Spleen (tissue), 11 donors: ENCODE measurements around the gene HEYL. TPM values are rescaled to one million over a fixed set of nuclear protein-coding genes. Genes with fewer than 3 reads are reported as not detected.

ENCODE experiments used
- DNase-seq: peaks from one replicate; pipeline ENCODE4 v3.0.0-alpha.2; 2020
- H3K27ac ChIP-seq, 8 donors: fragments of 200-600 bp; sonication (generic) in 7 of 8; 1 replicate in 4 of 8; 2 replicates in 4 of 8; pipeline versions ENCODE4 v1.5.0 to v1.8.0; 2016 to 2021; ENCODE audit warnings: inconsistent platforms in 4 of 8, mild to moderate bottlenecking in 4 of 8, moderate library complexity in 1 of 8
- H3K27me3 ChIP-seq, 7 donors: fragments of 200-600 bp; sonication (generic) in 6 of 7; replicated peaks in 1 of 7; 1 replicate in 4 of 7; 2 replicates in 3 of 7; pipeline versions ENCODE4 v1.5.0 to v1.8.0; 2016 to 2021; ENCODE audit warnings: inconsistent platforms in 3 of 7, mild to moderate bottlenecking in 1 of 7
- H3K36me3 ChIP-seq, 6 donors: fragments of 200-600 bp; sonication (generic) in 5 of 6; 1 replicate in 4 of 6; 2 replicates in 2 of 6; pipeline versions ENCODE4 v1.5.0 to v1.8.0; 2016 to 2021; ENCODE audit warnings: inconsistent platforms in 2 of 6
- H3K4me1 ChIP-seq, 6 donors: fragments of 200-600 bp; sonication (generic) in 5 of 6; 1 replicate in 3 of 6; 2 replicates in 3 of 6; pipeline versions ENCODE4 v1.5.0 to v1.8.0; 2016 to 2021; ENCODE audit warnings: inconsistent platforms in 3 of 6
- H3K4me3 ChIP-seq, 8 donors: fragments of 200-600 bp; sonication (generic) in 7 of 8; 1 replicate in 4 of 8; 2 replicates in 4 of 8; pipeline versions ENCODE4 v1.5.0 to v1.8.0; 2016 to 2021; ENCODE audit warnings: inconsistent platforms in 4 of 8, mild to moderate bottlenecking in 4 of 8, moderate library complexity in 2 of 8
- H3K9me3 ChIP-seq, 8 donors: fragments of 200-600 bp; sonication (generic) in 7 of 8; 1 replicate in 4 of 8; 2 replicates in 4 of 8; pipeline versions ENCODE4 v1.5.0 to v1.8.0; 2016 to 2021; ENCODE audit warnings: inconsistent platforms in 4 of 8
- CTCF ChIP-seq, 11 experiments: fragments of 200-600 bp in 7 of 11; fragments of 450-650 bp in 4 of 11; sonication (generic) in 4 of 11; IDR thresholded peaks in 8 of 11; conservative IDR thresholded peaks in 3 of 11; 1 replicate in 7 of 11; 2 replicates in 4 of 11; pipeline versions ENCODE4 v1.4.0 to v1.8.0; 2016 to 2021; ENCODE audit warnings: antibody characterized with exemption in 11 of 11, inconsistent platforms in 4 of 11, mild to moderate bottlenecking in 1 of 11
- POLR2A ChIP-seq, 3 donors: fragments of 450-650 bp; IDR thresholded peaks; one replicate each; pipeline ENCODE4 v1.5.1; 2017; ENCODE audit warnings: antibody characterized with exemption in 3 of 3, mild to moderate bottlenecking in 1 of 3
- POLR2AphosphoS5 ChIP-seq, 3 donors: sonication (generic); formaldehyde crosslinking; IDR thresholded peaks; one replicate each; pipeline ENCODE4 v1.5.1; 2017; ENCODE audit warnings: antibody characterized with exemption in 3 of 3
- whole genome bisulfite sequencing, 5 donors: extraction: QIAGEN DNeasy Blood & Tissue Kit in 3 of 5; methylation state at CpG; one replicate each; pipeline versions ENCODE4 v1.1.5 to v1.1.7; 2013 to 2018; 5-methylcytosine and 5-hydroxymethylcytosine counted together
- intact Hi-C: fragments of 100-400 bp; cut with DNase I; formaldehyde crosslinking; loops from one replicate; pipeline ENCODE4 v1.15.0; 2023; ENCODE audit warnings: low total_unique reads
- polyA plus RNA-seq, 3 donors: library from polyadenylated mRNA; stranded (reverse); fragments of 200-250 nt; gene quantifications; one replicate each; pipeline ENCODE4 v1.2.1, GENCODE V29; 2013
- total RNA-seq, 7 donors: library from RNA; depleted of rRNA in 3 of 7; stranded (reverse); fragments of >200 nt in 3 of 7; fragmentation: NEBNext Ultra II Directional in 4 of 7; extraction: Animal tissue kit (Norgen Biotek cat#: 25700) in 4 of 7; gene quantifications; one replicate each; pipeline versions ENCODE4 v1.1.0 to v1.2.1, GENCODE V29; 2016 to 2021
- donor health status: healthy with polysubstance abuse.
- donor health status: DM: no; HTN: no; CAD: no; lungs with moderate emphysema.
- donor health status: DM: no; HTN: no; CAD: no.
- donor health status: Bipolar disorder and iron deficiency.
- donor health status: healthy.
- donor health status: DM: no; HTN: no; CAD: no.
- donor health status: DM: yes; HTN: yes; CAD: no.

Gene HEYL
- total and polyA plus RNA-seq, 10 donors: 1.2 to 9.9 (median 3.8) TPM

GRCh38 chr1:39623053-39623452 lies 16.4 kb downstream of the HEYL start:
- TF ChIP-seq POLR2A (IDR thresholded peaks at IDR 0.05) (no peak), POLR2AphosphoS5 (IDR thresholded peaks at IDR 0.05) (peak in 2 of 3 donors; percentile 20 to 40)
- Histone ChIP-seq H3K4me1 (peaks cover 0 to 8% (median 0%) of the 10 kb centered on the region in 6 donors), H3K9me3 (no peaks in the 10 kb centered on the region), H3K36me3 (peaks cover 0 to 15% (median 0%) of the 10 kb centered on the region in 6 donors), H3K4me3 (no peak overlapping the region), H3K27me3 (peaks cover 0 to 12% (median 0%) of the 10 kb centered on the region in 7 donors), H3K27ac (no peak overlapping the region)
- 75 to 87% (median 81%) methylated on average over 6 of the region's 6 CpGs for WGBS, 5 donors
- DNase-seq: no peak
- intact Hi-C loops: no loop called here

GRCh38 chr1:39622427-39622826 lies 17.0 kb downstream of the HEYL start:
- H3K36me3 ChIP-seq: peaks cover 0 to 14% (median 0%) of the 10 kb centered on the region in 6 donors
- 95 to 98% (median 95%) methylated on average over 3 of the region's 3 CpGs for WGBS, 5 donors
- intact Hi-C loops: no loop called here
- H3K27me3 ChIP-seq: peaks cover 0 to 15% (median 0%) of the 10 kb centered on the region in 7 donors
- no peak overlapping the region for H3K27ac ChIP-seq
- peaks cover 0 to 8% (median 0%) of the 10 kb centered on the region in 6 donors for H3K4me1 ChIP-seq
- no peak overlapping the region for H3K4me3 ChIP-seq
- no peak for DNase-seq
- no peak for TF ChIP-seq POLR2A (IDR thresholded peaks at IDR 0.05)
- TF ChIP-seq POLR2AphosphoS5 (IDR thresholded peaks at IDR 0.05): no peak
- no peak for TF ChIP-seq CTCF (IDR thresholded peaks at IDR 0.05 in 8 of 11, conservative IDR thresholded peaks at IDR 0.05 in 3 of 11)
- no peaks in the 10 kb centered on the region for H3K9me3 ChIP-seq

GRCh38 chr1:39620659-39621165 lies 18.7 kb downstream of the HEYL start:
- Histone ChIP-seq H3K27me3 (peaks cover 0 to 4% (median 0%) of the 10 kb centered on the region in 7 donors), H3K27ac (no peak overlapping the region), H3K4me3 (no peak overlapping the region), H3K9me3 (no peaks in the 10 kb centered on the region), H3K36me3 (no peaks in the 10 kb centered on the region), H3K4me1 (peaks cover 0 to under 1% (median 0%) of the 10 kb centered on the region in 6 donors)
- 79 to 90% (median 83%) methylated on average over 3 of the region's 3 CpGs for WGBS, 5 donors
- intact Hi-C loops: no loop called here
- no peak for TF ChIP-seq POLR2A (IDR thresholded peaks at IDR 0.05)
- TF ChIP-seq POLR2AphosphoS5 (IDR thresholded peaks at IDR 0.05): no peak
- no peak for TF ChIP-seq CTCF (IDR thresholded peaks at IDR 0.05 in 8 of 11, conservative IDR thresholded peaks at IDR 0.05 in 3 of 11)
- no peak for DNase-seq

GRCh38 chr1:39617488-39618049 lies 21.9 kb downstream of the HEYL start:
- WGBS, 5 donors: 79 to 92% (median 87%) methylated on average over 4 of the region's 4 CpGs
- no peaks in the 10 kb centered on the region for H3K9me3 ChIP-seq
- no peak overlapping the region for H3K27ac ChIP-seq
- no peaks in the 10 kb centered on the region for H3K36me3 ChIP-seq
- H3K27me3 ChIP-seq: peaks cover 0 to 11% (median 0%) of the 10 kb centered on the region in 7 donors
- intact Hi-C loops: no loop called here
- no peak for DNase-seq
- H3K4me1 ChIP-seq: no peaks in the 10 kb centered on the region
- no peak for TF ChIP-seq POLR2A (IDR thresholded peaks at IDR 0.05)
- no peak for TF ChIP-seq CTCF (IDR thresholded peaks at IDR 0.05 in 8 of 11, conservative IDR thresholded peaks at IDR 0.05 in 3 of 11)
- no peak for TF ChIP-seq POLR2AphosphoS5 (IDR thresholded peaks at IDR 0.05)
- no peak overlapping the region for H3K4me3 ChIP-seq
